Glomerular visceral epithelial cell (primary cell): Measurements from ENCODE around the gene SNX14.
"Not testable (repeated sequence)": the region's sequence is repeated elsewhere in the genome, so short reads cannot be mapped to it uniquely, and the experiment has no call there.

Source experiments
- DNase-seq: peaks from one replicate; pipeline ENCODE4 v3.0.0-alpha.2; 2016; ENCODE audit errors: extremely low spot score

The SNX14 gene

GRCh38 chr6:85591207-85591606 lies 2.5 kb downstream of the SNX14 start:
- no peak for DNase-seq

- no peak for DNase-seq
Observed at GRCh38 chr6:85585741-85586140, 7.9 kb downstream of the SNX14 start.

GRCh38 chr6:85582832-85583231 lies 10.8 kb downstream of the SNX14 start:
- DNase-seq = not testable (repeated sequence)

GRCh38 chr6:85581572-85581971 lies 12.1 kb downstream of the SNX14 start:
- no peak for DNase-seq

- DNase-seq = peak; percentile 76
Observed at GRCh38 chr6:85580878-85581267, 12.8 kb downstream of the SNX14 start.

- peak; percentile 31 for DNase-seq
Observed at GRCh38 chr6:85580118-85580877, 13.4 kb downstream of the SNX14 start.

- no peak for DNase-seq
Observed at GRCh38 chr6:85579581-85579980, 14.1 kb downstream of the SNX14 start.

- no peak for DNase-seq
Observed at GRCh38 chr6:85576476-85576875, 17.2 kb downstream of the SNX14 start.

GRCh38 chr6:85574932-85575598 lies 18.6 kb downstream of the SNX14 start:
- DNase-seq = peak; percentile 44

GRCh38 chr6:85569323-85569722 lies 24.3 kb downstream of the SNX14 start:
- DNase-seq = no peak

GRCh38 chr6:85568411-85568810 lies 25.2 kb downstream of the SNX14 start:
- no peak for DNase-seq

- DNase-seq = no peak
Observed at GRCh38 chr6:85565736-85566135, 27.9 kb downstream of the SNX14 start.

GRCh38 chr6:85564223-85564622 lies 29.4 kb downstream of the SNX14 start:
- not testable (repeated sequence) for DNase-seq

GRCh38 chr6:85561750-85562357 lies 31.8 kb downstream of the SNX14 start:
- no peak for DNase-seq

- no peak for DNase-seq
Observed at GRCh38 chr6:85556992-85557668, 36.5 kb downstream of the SNX14 start.

- no peak for DNase-seq
Observed at GRCh38 chr6:85552652-85553051, 41.0 kb downstream of the SNX14 start.

- no peak for DNase-seq
Observed at GRCh38 chr6:85551264-85551663, 42.4 kb downstream of the SNX14 start.

GRCh38 chr6:85547719-85548118 lies 45.9 kb downstream of the SNX14 start:
- DNase-seq = no peak

- no peak for DNase-seq
Observed at GRCh38 chr6:85544776-85545175, 48.9 kb downstream of the SNX14 start.

- DNase-seq = peak; percentile 5
Observed at GRCh38 chr6:85537055-85537494, 56.6 kb downstream of the SNX14 start.

GRCh38 chr6:85524281-85524680 lies 69.4 kb downstream of the SNX14 start:
- not testable (repeated sequence) for DNase-seq

- DNase-seq = no peak
Observed at GRCh38 chr6:85516168-85516567, 77.5 kb downstream of the SNX14 start.
